GM21825 (cell line): Measurements from ENCODE around the gene TMEM187.
"Not testable (repeated sequence)": the region's sequence is repeated elsewhere in the genome, so short reads cannot be mapped to it uniquely, and the experiment has no call there.

Experiments used
- ATAC-seq: cut with Tn5 transposase; IDR thresholded peaks from one replicate; pipeline ENCODE4 v1.9.1; 2021; ENCODE audit warnings: mild to moderate bottlenecking, moderate library complexity; ENCODE audit not compliant: unreplicated experiment

Gene TMEM187

GRCh38 chrX:153970357-153971123, 2.0 kb upstream of the TMEM187 start:
- peak; percentile 2 for ATAC-seq

GRCh38 chrX:153971124-153971449, 1.5 kb upstream of the TMEM187 start:
- ATAC-seq: peak; percentile 42

GRCh38 chrX:153971450-153972367, 845 bp upstream of the TMEM187 start, which contains the start of gene HCFC1:
Gene HCFC1 (minus strand): TSS chrX:153971818. CDS start chrX:153970840, 978 bp downstream.
- ATAC-seq: peak; percentile 37

- ATAC-seq: no peak
Observed at GRCh38 chrX:153973127-153974002, 811 bp downstream of the TMEM187 start.

GRCh38 chrX:153974003-153974725, 1.6 kb downstream of the TMEM187 start:
- no peak for ATAC-seq

- no peak for ATAC-seq
Observed at GRCh38 chrX:153974726-153975286, 2.3 kb downstream of the TMEM187 start.

- ATAC-seq: not testable (repeated sequence)
Observed at GRCh38 chrX:153980394-153980793, 7.8 kb downstream of the TMEM187 start.

- ATAC-seq: no peak
Observed at GRCh38 chrX:153981231-153981630, 8.7 kb downstream of the TMEM187 start.

- ATAC-seq: no peak
Observed at GRCh38 chrX:153981771-153982533, 9.4 kb downstream of the TMEM187 start.

- ATAC-seq: no peak
Observed at GRCh38 chrX:153983321-153983801, 10.8 kb downstream of the TMEM187 start.

GRCh38 chrX:153984351-153985178, 12.0 kb downstream of the TMEM187 start:
- no peak for ATAC-seq

GRCh38 chrX:153988493-153988892, 15.9 kb downstream of the TMEM187 start:
- no peak for ATAC-seq

GRCh38 chrX:153989973-153990655, 17.6 kb downstream of the TMEM187 start:
- ATAC-seq: no peak

GRCh38 chrX:153991013-153991580, 18.5 kb downstream of the TMEM187 start:
- no peak for ATAC-seq

- ATAC-seq: no peak
Observed at GRCh38 chrX:153992180-153992579, 19.6 kb downstream of the TMEM187 start.

- ATAC-seq: no peak
Observed at GRCh38 chrX:153993079-153993478, 20.5 kb downstream of the TMEM187 start.

GRCh38 chrX:153993978-153994377, 21.4 kb downstream of the TMEM187 start:
- no peak for ATAC-seq
